Left renal cortex interstitium (tissue), 4 donors: Measurements from ENCODE around the gene SNRNP70. TPM values are rescaled to one million over a fixed set of nuclear protein-coding genes. Genes with fewer than 3 reads are reported as not detected.
"Not testable (repeated sequence)": the region's sequence is repeated elsewhere in the genome, so short reads cannot be mapped to it uniquely, and the experiment has no call there.

ENCODE experiments used
- DNase-seq, 4 donors: peaks; one replicate each; pipeline ENCODE4 v3.0.0-alpha.2; 2013; ENCODE audit warnings: low read depth in 4 of 4, low spot score in 2 of 4, missing footprints in 1 of 4
- polyA plus RNA-seq, 4 donors: library from polyadenylated mRNA; unstranded; fragments of 120-200 nt; gene quantifications; one replicate each; pipeline ENCODE4 v1.2.1, GENCODE V29; 2013; ENCODE audit not compliant: insufficient read length in 4 of 4

Gene SNRNP70, protein sequence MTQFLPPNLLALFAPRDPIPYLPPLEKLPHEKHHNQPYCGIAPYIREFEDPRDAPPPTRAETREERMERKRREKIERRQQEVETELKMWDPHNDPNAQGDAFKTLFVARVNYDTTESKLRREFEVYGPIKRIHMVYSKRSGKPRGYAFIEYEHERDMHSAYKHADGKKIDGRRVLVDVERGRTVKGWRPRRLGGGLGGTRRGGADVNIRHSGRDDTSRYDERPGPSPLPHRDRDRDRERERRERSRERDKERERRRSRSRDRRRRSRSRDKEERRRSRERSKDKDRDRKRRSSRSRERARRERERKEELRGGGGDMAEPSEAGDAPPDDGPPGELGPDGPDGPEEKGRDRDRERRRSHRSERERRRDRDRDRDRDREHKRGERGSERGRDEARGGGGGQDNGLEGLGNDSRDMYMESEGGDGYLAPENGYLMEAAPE
- 100 to 1,000 TPM; 260 to 418 (median 347) TPM for polyA plus RNA-seq

DNA sequence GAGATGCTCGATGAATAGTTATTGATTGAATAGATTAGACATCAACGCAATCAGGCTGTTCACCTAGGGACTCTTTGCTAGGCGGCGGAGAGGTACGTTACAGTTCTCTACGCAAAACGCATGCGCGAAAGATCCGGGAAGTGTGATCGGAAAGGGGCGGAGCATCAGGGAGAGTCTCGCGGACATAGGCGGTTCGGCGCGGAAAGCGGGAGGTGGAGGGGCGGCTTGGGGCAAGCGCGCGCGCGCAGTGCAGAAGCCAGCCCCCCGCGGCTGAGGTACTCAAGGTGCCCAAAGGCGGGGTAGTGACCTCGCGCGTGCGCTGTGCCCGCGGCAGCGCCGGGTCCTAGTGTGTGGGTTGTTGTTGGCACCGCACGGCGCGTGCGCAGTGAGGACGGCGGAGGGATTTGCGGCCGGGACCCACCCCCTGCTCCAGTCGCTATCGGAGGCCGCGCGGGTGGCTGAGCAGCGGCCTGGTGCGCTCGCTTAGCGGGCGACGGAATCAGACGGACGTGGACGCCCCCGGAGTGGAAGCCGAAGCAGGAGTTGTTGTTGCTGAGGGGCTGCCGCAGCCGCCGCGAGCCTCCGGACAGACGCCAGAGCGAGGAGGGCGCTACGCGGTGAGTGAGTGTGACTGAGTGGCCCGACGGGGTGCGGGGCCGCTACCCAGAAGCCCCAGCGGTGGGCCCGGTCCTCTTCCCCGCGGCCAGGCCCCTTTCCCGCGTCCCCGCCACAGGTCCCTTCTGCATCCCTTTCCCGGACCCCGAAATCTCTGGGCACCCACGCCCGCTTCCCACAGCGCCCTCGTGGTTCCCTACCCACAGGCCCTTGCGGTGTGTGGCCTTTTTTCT is at the start of gene SNRNP70:
Gene SNRNP70 (plus strand): TSS at position 432 of the 848 bp plus-strand sequence. CDS start 964 bp downstream, outside the sequence.
- peak; percentile 93 to 100 (median 98) for DNase-seq

DNA sequence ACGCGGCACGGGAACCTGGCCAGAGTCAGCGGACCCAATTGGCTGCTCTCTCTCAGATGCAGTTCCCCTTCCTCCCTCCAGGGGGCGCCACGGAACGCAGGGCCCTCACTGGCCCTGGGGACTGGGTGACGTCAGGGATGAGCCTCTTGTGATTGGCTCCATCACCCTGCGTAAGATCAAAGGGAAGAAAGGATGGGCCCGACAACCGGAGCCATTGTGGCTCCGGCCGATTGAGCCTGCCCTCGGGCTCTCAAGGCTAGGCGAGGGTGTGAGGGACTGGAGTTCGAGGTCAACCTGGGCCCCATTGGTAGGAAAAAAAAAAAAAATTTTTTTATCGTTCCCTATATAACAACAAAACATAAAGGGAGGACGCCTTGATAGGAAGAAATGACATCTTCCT is 48.4 kb upstream of the SNRNP70 start, which contains the start of gene CGB1:
Gene CGB1 (minus strand): TSS at position 81 of the 400 bp plus-strand sequence. CDS start 184 bp downstream, outside the sequence.
- DNase-seq = not testable (repeated sequence)

DNA sequence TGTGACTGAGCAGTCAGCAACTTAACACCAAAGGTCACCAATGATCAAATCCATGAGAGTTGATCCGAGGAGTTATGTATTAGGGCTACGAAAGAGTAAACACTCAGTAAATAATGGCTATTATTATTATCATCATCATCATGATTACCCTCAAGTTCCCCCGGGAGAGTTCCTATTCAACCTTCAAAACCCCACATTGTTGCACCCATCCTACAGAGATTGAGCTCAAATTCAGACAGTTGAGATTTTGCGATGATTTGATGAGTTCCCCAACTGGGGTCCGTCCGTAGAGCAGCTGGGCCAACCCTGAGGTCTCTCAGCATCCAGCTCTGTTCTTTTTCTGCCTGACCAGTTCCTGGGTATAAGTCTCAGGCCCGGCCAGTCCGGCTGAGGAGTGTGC is 47.1 kb upstream of the SNRNP70 start:
- not testable (repeated sequence) for DNase-seq

DNA sequence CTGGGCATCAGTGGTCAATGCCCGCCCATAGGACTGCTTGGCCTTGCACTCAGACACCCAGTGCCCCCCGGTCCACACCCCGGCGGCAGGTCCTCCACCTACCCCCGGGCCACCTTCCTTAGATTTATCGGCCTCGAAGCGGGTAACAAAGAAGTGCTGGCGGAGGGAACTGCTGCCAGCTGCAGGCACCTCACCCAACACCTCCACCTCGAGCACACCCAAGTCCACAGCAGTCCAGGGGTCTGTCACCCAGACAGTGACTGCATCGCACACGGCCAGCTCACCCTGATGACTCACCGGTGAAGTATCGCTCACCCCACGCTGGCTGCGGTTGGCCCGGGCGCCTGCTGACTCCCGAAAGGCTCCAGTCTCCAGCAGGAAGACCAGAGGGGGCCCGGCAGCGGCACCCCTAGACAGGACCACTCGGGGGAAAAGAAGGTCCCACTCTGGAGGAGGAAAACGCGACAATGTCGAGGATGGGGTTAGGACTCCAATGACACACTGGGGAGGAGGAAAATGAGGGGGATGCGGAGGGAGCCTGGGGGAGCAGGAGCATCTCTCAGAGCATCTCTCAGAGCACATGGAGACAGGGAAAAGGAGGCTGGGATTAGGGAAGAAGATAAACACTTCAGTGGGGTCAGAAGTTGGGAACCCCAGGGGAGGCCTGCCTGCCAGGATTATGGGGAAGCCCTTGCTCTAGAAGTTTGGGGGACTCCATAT is 46.5 kb upstream of the SNRNP70 start:
- DNase-seq = not testable (repeated sequence)

DNA sequence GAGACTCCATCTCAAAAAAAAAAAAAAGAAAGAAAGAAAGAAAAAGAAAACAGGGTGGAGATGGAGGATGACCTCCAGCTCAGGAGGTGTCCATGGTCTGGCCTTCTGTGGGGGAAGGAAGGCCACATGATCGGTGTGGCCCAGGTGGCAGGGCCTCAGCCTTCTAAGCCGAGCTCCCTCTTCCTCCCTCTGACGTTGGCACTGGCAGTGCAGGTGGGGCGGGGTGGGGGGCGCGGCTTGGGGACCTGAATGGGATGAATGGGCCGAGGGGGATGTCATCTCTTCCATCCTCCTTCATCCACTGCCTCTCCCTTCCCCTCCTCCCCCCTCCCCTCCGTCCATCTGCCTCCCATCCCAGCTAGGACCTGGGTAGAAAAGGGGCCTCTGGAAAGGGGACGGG is 45.5 kb upstream of the SNRNP70 start:
- DNase-seq = not testable (repeated sequence)

DNA sequence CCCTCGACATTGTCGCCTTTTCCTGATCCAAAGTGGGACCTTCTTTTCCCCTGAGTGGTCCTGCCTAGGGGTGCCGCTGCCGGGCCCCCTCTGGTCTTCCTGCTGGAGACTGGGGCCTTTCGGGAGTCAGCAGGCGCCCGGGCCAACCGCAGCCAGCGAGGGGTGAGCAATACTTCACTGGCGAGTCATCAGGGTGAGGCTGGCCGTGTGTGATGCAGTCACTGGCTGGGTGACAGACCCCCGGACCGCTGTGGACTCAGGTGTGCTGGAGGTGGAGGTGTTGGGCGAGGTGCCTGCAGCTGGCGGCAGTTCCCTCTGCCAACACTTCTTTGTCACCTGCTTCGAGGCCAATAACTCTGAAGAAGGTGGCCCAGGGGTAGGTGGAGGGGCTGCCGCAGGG is 43.1 kb upstream of the SNRNP70 start:
- no peak for DNase-seq

DNA sequence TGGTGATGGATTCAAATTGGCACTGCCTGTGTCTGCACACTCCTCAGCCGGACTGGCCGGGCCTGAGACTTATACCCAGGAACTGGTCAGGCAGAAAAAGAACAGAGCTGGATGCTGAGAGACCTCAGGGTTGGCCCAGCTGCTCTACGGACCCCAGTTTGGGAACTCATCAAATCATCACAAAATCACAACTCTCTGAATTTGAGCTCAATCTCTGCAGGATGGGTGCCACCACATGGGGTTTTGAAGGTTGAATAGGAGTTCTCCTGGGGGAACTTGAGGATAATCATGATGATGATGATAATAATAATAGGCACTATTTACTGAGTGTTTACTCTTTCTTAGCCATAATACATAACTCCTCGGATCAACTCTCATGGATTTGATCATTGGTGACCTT is 42.6 kb upstream of the SNRNP70 start:
- DNase-seq = not testable (repeated sequence)

DNA sequence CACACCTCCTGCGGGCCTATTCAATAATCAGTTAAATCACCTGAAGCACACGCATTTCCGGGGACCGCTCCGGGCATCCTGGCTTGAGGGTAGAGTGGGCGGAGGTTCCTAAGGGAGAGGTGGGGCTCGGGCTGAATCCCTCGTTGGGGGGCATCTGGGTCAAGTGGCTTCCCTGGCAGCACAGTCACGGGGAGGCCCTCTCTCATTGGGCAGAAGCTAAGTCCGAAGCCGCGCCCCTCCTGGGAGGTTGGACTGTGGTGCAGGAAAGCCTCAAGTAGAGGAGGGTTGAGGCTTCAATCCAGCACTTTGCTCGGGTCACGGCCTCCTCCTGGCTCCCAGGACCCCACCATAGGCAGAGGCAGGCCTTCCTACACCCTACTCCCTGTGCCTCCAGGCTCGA is 41.7 kb upstream of the SNRNP70 start, which contains the start of gene CGB5:
Gene CGB5 (plus strand): TSS at position 301 of the 400 bp plus-strand sequence. CDS start 362 bp downstream, outside the sequence.
- DNase-seq = not testable (repeated sequence)

DNA sequence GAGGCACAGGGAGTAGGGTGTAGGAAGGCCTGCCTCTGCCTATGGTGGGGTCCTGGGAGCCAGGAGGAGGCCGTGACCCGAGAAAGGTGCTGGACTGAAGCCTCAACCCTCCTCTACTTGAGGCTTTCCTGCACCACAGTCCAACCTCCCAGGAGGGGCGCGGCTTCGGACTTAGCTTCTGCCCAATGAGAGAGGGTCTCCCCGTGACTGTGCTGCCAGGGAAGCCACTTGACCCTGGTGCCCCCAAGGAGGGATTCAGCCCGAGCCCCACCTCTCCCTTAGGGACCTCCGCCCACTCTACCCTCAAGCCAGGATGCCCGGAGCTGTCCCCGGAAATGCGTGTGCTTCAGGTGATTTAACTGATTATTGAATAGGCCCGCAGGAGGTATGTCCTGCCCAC is 36.2 kb upstream of the SNRNP70 start, which contains the start of gene CGB8:
Gene CGB8 (minus strand): TSS at position 101 of the 400 bp plus-strand sequence. CDS start 372 bp downstream, outside the sequence.
- DNase-seq = not testable (repeated sequence)

DNA sequence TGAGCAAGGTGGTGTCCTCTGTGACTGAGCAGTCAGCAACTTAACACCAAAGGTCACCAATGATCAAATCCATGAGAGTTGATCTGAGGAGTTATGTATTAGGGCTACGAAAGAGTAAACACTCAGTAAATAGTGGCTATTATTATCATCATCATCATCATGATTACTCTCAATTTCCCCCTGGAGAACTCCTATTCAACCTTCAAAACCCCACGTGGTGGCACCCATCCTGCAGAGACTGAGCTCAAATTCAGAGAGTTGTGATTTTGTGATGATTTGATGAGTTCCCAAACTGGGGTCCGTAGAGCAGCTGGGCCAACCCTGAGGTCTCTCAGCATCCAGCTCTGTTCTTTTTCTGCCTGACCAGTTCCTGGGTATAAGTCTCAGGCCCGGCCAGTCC is 35.4 kb upstream of the SNRNP70 start:
- not testable (repeated sequence) for DNase-seq

DNA sequence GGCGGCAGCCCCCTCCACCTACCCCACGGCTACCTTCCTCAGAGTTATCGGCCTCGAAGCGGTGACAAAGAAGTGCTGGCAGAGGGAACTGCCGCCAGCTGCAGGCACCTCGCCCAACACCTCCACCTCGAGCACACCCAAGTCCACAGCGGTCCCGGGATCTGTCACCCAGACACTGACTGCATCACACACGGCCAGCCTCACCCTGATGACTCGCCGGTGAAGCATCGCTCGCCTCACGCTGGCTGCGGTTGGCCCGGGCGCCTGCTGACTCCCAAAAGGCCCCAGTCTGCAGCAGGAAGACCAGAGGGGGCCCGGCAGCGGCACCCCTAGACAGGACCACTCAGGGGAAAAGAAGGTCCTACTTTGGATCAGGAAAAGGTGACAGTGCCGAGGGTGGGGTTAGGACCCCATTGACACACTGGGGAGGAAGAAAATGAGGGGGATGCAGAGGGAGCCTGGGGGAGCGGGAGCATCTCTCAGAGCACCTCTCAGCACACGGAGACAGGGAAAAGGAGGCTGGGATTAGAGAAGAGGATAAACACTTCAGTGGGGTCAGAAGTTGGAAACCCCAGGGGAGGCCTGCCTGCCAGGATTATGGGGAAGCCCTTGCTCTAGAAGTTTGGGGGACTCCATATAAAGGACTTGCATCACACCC is 34.7 kb upstream of the SNRNP70 start:
- DNase-seq = not testable (repeated sequence)

DNA sequence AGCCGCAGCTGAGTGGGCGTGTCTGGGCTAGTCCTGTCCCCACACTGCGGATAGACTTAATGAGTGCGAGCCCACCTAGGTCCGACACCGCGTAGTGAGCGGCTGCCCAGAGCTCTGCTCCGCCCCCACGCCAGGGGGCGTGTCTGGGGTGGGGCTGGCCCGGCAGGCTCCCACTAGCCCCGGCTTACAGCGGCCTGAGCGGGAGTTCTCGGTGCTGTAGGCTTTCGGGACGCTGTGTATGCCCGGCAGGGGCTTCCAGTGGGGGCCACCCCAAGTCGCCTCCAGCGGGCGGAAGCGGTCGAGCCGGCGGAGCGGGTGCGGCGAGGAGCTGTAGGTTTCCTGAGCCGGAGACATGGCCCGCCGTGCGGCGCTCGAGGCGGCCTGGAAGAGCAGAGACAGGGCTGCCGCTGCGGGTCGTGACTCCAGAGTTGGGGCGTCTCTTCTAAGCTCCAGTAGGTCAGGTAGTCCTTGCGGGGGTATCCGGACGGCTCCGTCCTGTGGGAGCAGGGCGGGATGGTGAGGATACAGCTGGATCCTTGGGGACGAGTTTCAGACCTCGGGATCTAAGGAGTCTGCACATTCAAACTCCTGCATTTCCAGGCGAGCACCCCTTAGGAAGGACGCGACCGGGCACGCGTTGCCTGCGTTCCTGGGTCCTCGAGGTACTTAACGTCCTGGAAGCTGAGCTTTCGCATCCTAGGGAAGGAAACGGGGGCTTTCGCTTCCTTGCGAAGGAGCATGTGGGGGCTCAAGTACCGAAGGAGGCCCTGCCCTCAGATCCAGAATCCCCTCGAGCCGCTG is 28.9 kb upstream of the SNRNP70 start:
- no peak for DNase-seq

DNA sequence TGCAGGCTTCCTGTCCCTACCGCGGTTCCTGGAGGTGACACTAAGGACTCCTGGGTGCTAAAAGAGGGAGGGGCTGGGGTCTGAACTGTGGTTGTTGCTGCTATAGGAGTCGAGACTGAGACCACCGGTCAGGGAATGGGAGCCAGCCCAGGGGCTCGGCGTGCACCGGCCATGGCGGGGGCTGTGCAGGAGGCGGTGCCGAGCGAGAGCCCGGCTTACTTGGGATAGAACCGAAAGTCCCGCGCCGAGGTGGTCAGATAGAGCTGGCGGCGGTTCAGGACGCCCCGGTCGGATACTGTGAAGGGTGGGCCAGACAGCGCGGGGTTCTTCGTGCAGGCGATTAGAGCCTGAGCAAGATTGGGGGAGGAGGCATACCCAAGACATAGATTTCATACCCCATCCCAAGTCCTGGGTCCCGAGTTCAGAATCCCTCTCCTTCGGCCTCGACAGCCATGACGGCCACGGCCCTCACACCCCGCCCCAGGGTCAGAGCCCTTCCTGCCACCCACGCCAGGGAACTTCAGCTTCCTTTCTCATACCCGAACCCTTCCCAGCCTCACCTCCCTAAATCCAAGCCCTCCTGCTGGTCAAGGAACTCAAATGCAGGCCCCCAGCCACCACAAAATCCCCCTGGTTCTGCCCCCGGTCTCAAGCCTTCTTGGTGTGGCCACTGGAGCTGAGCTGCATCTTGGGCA is 28.2 kb upstream of the SNRNP70 start:
- not testable (repeated sequence) for DNase-seq

DNA sequence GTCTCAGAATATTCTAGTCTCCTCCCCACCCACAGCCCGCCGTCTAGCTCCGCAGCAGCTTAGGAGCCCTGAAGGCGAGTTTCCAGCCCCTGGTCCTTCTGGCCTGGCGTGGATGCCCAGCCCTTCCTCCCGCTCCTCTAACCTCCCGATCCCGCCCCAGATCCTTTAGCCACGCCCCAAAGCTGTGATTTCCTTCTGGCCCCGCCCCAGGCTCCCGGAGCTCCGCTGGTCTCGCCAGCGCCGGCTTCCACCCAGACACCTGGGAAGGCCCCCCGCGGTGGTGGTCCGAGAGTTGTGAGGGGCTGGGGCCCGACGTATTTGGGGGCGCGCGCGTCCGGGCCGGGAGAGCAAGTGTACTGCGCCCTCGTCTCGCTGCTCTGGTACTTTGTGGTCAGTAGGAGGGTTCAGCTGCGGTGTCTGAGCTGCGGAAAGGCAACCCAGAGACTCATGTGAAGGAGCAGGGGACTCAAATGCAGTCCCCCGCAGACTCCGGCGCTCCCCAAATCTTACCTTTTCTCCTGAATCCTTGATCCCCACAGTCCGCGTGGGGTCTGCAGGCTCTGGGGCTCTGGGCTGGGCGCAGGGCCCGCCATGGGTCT is 27.5 kb upstream of the SNRNP70 start, which contains the start of gene CGB7:
Gene CGB7 (minus strand): TSS at position 114 of the 599 bp plus-strand sequence. CDS start 2,374 bp downstream, outside the sequence.
- DNase-seq = peak in 1 of 4 donors; percentile 74

DNA sequence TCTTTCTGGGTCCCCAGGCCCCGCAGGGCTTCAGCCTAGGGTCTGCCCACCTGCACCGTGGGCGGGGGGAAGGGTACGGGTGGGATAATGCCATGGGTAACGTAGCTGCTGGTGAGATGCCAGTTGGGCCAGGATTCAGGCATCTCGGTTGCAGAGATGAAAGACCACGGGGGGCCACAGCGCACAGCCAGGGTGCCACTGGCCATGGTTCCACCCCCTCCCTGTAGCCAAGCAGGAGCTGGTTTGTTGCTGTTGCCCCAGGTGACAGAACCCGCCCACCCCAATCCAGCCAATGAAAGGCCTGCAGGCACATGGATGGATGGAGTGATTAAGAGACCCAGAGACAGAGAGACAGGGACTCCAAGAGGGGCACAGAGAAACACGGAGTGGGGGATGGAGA is 26.7 kb upstream of the SNRNP70 start:
- DNase-seq = no peak

DNA sequence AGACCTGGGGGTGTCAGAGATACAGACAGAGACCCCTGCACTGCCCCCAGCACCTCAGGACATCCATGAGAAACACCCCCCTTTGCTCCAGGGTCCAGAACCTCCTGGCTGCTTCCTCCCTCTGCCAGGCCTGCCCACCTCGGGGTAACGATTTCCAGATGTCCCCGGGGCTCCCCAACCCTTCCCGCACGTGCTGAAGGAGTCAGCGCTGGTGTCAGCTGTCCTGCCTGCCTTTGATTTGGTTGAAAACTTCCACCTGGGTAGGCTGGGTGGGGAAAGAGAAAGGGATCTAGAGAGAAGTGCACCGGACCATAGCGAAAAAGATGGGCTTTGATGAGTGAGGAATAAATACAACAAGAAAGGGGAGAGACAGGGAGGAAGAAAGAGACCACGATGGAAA is 26.2 kb upstream of the SNRNP70 start:
- DNase-seq = no peak

DNA sequence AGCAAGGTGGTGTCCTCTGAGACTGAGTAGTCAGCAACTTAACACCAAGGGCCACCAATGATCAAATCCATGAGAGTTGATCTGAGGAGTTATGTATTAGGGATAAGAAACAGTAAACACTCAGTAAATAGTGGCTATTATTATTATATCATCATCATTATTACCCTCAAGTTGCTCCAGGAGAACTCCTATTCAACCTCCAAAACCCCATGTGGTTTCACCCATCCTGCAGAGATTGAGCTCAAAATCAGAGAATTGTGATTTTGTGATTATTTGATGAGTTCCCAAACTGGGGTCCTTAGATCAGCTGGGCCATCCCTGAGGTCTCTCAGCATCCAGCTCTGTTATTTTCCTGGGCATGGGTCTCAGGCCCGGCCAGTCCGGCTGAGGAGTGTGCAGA is 24.3 kb upstream of the SNRNP70 start:
- DNase-seq = no peak

DNA sequence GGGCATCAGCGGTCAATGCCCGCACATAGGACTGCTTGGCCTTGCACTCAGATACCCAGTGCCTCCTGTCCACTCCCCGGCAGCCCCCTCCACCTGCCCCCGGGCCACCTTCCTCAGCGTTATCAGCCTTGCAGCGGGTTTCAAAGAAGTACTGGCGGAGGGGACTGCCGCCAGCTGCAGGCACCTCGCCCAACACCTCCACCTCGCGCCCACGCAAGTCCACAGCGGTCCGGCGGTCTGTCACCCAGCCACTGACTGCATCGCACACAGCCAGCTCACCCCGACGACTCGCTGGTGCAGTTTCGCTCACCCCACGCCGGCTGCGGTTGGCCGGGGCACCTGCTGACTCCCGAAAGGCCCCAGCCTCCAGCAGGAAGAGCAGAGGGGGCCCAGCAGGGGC is 23.8 kb upstream of the SNRNP70 start:
- no peak for DNase-seq
